OCI-LY7 (cell line): ENCODE data around the gene OTOF.

ENCODE experiments used
- EZH2phosphoT487 ChIP-seq: fragments of 200-600 bp; sonication (generic); IDR thresholded peaks from 2 replicates; pipeline ENCODE4 v1.6.1; 2018; ENCODE audit warnings: low read depth, borderline replicate concordance, mild to moderate bottlenecking, mixed run types, antibody characterized with exemption, low read length, moderate library complexity, mixed read lengths
- TF ChIP-seq, protein P1 (sequence below): fragments of 200-600 bp; sonication (generic); conservative IDR thresholded peaks from 2 replicates; pipeline ENCODE4 v1.5.1; 2014; ENCODE audit warnings: mild to moderate bottlenecking, antibody characterized with exemption, low read length, moderate library complexity, mixed read lengths

GRCh38 chr2:26442707-26443106 is 35.2 kb downstream of the OTOF start:
- TF ChIP-seq, protein P1, sequence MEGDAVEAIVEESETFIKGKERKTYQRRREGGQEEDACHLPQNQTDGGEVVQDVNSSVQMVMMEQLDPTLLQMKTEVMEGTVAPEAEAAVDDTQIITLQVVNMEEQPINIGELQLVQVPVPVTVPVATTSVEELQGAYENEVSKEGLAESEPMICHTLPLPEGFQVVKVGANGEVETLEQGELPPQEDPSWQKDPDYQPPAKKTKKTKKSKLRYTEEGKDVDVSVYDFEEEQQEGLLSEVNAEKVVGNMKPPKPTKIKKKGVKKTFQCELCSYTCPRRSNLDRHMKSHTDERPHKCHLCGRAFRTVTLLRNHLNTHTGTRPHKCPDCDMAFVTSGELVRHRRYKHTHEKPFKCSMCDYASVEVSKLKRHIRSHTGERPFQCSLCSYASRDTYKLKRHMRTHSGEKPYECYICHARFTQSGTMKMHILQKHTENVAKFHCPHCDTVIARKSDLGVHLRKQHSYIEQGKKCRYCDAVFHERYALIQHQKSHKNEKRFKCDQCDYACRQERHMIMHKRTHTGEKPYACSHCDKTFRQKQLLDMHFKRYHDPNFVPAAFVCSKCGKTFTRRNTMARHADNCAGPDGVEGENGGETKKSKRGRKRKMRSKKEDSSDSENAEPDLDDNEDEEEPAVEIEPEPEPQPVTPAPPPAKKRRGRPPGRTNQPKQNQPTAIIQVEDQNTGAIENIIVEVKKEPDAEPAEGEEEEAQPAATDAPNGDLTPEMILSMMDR: no peak
- no peak for TF ChIP-seq EZH2phosphoT487
